ENCODE measurements around the gene CCDC110. TPM values are rescaled to one million over a fixed set of nuclear protein-coding genes. Genes with fewer than 3 reads are reported as not detected.

CCDC110 gene
- total RNA-seq, 1 experiment from 2014 or later = 2.1 TPM

DNA sequence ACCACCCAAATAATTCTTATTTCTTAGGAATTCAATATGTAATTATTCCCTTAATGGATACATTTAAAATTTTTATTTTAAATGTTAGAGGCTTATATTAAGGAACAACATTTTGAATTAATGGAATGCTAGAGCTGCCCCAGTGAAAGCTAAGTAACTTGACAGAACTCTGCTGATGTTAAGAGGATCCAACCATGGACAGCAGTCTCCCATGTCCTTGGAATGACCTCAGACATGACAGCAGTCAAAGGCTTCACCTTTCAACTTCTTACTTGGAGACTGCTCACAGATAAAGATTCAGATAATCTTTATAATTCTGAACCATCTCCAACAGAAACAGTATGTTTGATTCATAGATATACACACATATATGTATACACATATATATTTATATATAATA is 46.5 kb upstream of the CCDC110 start:
- ChIA-PET CTCF (interaction anchor here (0.9 kb wide), 1 partner anchor 80 kb away, joined by 5 read pairs; no protein-coding TSS in a partner anchor), POLR2A (no interaction called here)
- no peak overlapping the region for H3K4me3 Mint-ChIP-seq
- TF ChIP-seq ZNF416 (CRISPR knock-in tag; IDR thresholded peaks at IDR 0.05) (no peak), ZNF219 (CRISPR knock-in tag; IDR thresholded peaks at IDR 0.05; ENCODE audit: borderline replicate concordance) (no peak), NR2C2 (CRISPR knock-in tag; IDR thresholded peaks at IDR 0.05) (no peak), JAZF1 (CRISPR knock-in tag; IDR thresholded peaks at IDR 0.05) (no peak), SOX15 (CRISPR knock-in tag; IDR thresholded peaks at IDR 0.05) (no peak), PREB (CRISPR knock-in tag; IDR thresholded peaks at IDR 0.05; ENCODE audit: borderline replicate concordance) (no peak), ZBTB21 (CRISPR knock-in tag; IDR thresholded peaks at IDR 0.05; ENCODE audit: borderline replicate concordance) (no peak)
- TF ChIP-seq, protein P1, sequence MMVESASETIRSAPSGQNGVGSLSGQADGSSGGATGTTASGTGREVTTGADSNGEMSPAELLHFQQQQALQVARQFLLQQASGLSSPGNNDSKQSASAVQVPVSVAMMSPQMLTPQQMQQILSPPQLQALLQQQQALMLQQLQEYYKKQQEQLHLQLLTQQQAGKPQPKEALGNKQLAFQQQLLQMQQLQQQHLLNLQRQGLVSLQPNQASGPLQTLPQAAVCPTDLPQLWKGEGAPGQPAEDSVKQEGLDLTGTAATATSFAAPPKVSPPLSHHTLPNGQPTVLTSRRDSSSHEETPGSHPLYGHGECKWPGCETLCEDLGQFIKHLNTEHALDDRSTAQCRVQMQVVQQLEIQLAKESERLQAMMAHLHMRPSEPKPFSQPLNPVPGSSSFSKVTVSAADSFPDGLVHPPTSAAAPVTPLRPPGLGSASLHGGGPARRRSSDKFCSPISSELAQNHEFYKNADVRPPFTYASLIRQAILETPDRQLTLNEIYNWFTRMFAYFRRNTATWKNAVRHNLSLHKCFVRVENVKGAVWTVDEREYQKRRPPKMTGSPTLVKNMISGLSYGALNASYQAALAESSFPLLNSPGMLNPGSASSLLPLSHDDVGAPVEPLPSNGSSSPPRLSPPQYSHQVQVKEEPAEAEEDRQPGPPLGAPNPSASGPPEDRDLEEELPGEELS (CRISPR knock-in tag; IDR thresholded peaks at IDR 0.05) = no peak
- TF ChIP-seq, protein P2, sequence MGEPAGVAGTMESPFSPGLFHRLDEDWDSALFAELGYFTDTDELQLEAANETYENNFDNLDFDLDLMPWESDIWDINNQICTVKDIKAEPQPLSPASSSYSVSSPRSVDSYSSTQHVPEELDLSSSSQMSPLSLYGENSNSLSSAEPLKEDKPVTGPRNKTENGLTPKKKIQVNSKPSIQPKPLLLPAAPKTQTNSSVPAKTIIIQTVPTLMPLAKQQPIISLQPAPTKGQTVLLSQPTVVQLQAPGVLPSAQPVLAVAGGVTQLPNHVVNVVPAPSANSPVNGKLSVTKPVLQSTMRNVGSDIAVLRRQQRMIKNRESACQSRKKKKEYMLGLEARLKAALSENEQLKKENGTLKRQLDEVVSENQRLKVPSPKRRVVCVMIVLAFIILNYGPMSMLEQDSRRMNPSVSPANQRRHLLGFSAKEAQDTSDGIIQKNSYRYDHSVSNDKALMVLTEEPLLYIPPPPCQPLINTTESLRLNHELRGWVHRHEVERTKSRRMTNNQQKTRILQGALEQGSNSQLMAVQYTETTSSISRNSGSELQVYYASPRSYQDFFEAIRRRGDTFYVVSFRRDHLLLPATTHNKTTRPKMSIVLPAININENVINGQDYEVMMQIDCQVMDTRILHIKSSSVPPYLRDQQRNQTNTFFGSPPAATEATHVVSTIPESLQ (CRISPR knock-in tag; IDR thresholded peaks at IDR 0.05) = no peak
- TF ChIP-seq, protein P3, sequence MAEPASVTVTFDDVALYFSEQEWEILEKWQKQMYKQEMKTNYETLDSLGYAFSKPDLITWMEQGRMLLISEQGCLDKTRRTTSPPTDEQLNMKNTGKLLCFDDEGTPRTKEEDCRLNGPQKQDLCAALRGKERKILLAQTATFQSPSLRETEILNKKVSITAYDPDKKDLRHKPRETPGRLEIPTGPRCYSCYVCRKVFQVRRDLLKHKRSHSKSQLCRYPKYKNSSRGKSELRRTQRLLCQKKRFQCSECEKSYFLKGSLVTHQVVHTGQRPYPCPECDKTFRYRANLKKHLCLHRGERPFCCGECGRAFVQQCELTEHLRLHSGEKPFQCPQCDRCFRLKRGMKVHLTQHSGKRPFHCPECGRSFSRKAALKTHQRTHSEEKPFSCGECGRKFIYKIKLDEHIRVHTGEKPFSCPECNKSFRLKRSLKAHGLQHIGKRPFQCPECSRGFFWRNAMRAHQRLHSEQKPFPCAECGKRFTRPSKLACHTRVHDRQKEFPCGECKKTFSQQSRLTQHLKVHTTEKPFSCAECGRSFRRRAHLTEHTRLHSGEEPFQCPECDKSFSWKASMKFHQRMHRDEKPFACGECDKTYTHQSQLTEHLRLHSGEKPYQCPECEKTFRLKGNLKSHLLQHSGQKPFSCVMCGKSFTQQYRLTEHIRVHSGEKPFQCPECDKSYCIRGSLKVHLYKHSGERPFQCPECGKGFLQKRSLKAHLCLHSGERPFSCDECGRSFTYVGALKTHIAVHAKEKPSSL (CRISPR knock-in tag; conservative IDR thresholded peaks at IDR 0.05) = no peak
- TF ChIP-seq, protein P4, sequence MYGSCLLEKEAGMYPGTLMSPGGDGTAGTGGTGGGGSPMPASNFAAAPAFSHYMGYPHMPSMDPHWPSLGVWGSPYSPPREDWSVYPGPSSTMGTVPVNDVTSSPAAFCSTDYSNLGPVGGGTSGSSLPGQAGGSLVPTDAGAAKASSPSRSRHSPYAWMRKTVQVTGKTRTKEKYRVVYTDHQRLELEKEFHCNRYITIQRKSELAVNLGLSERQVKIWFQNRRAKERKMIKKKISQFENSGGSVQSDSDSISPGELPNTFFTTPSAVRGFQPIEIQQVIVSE (CRISPR knock-in tag; IDR thresholded peaks at IDR 0.05; ENCODE audit: borderline replicate concordance) = no peak
- H3K36me3 Mint-ChIP-seq = no peaks in the 10 kb centered on the region
- no peaks in the 10 kb centered on the region for H3K9me3 Mint-ChIP-seq
- DNase-seq (ENCODE audit: low spot score) (no peak), ATAC-seq (no peak)
- H3K27ac Mint-ChIP-seq = no peak overlapping the region
- no peaks in the 10 kb centered on the region for H3K4me1 Mint-ChIP-seq
- H3K27me3 Mint-ChIP-seq (ENCODE audit: low read depth) = no peaks in the 10 kb centered on the region

DNA sequence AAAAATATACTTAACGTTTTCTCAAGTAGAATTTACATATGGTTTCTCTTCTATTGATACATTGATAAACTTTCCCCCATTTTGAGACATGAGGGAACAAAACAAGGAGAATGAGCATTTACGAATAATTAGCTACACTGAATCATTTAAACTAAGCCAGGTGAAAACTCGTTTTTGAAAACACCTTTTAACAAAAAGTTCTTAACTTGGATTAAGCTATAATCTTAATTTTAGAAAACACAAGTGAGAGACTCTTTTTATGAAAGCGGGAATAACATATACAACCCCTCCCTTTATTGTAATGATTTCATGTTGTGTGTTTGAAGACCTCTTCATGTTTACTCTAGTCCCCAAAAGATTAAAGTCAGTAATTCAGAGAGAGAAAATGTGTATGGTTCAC is 43.7 kb upstream of the CCDC110 start:
- H3K27ac Mint-ChIP-seq = no peak overlapping the region
- no peaks in the 10 kb centered on the region for H3K9me3 Mint-ChIP-seq
- no peak for DNase-seq (ENCODE audit: low spot score)
- no peaks in the 10 kb centered on the region for H3K36me3 Mint-ChIP-seq
- H3K4me3 Mint-ChIP-seq = no peak overlapping the region
- no peak for ATAC-seq
- H3K4me1 Mint-ChIP-seq = no peaks in the 10 kb centered on the region
- no peaks in the 10 kb centered on the region for H3K27me3 Mint-ChIP-seq (ENCODE audit: low read depth)
- ChIA-PET CTCF (no interaction called here), POLR2A (no interaction called here)
- TF ChIP-seq ZNF121 (CRISPR knock-in tag; IDR thresholded peaks at IDR 0.05) (no peak), MYBL2 (CRISPR knock-in tag; IDR thresholded peaks at IDR 0.05) (no peak), ZNF232 (CRISPR knock-in tag; IDR thresholded peaks at IDR 0.05) (no peak)
- TF ChIP-seq, protein P5, sequence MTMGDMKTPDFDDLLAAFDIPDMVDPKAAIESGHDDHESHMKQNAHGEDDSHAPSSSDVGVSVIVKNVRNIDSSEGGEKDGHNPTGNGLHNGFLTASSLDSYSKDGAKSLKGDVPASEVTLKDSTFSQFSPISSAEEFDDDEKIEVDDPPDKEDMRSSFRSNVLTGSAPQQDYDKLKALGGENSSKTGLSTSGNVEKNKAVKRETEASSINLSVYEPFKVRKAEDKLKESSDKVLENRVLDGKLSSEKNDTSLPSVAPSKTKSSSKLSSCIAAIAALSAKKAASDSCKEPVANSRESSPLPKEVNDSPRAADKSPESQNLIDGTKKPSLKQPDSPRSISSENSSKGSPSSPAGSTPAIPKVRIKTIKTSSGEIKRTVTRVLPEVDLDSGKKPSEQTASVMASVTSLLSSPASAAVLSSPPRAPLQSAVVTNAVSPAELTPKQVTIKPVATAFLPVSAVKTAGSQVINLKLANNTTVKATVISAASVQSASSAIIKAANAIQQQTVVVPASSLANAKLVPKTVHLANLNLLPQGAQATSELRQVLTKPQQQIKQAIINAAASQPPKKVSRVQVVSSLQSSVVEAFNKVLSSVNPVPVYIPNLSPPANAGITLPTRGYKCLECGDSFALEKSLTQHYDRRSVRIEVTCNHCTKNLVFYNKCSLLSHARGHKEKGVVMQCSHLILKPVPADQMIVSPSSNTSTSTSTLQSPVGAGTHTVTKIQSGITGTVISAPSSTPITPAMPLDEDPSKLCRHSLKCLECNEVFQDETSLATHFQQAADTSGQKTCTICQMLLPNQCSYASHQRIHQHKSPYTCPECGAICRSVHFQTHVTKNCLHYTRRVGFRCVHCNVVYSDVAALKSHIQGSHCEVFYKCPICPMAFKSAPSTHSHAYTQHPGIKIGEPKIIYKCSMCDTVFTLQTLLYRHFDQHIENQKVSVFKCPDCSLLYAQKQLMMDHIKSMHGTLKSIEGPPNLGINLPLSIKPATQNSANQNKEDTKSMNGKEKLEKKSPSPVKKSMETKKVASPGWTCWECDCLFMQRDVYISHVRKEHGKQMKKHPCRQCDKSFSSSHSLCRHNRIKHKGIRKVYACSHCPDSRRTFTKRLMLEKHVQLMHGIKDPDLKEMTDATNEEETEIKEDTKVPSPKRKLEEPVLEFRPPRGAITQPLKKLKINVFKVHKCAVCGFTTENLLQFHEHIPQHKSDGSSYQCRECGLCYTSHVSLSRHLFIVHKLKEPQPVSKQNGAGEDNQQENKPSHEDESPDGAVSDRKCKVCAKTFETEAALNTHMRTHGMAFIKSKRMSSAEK (CRISPR knock-in tag; IDR thresholded peaks at IDR 0.05; ENCODE audit: borderline replicate concordance) = no peak
- TF ChIP-seq, protein P6, sequence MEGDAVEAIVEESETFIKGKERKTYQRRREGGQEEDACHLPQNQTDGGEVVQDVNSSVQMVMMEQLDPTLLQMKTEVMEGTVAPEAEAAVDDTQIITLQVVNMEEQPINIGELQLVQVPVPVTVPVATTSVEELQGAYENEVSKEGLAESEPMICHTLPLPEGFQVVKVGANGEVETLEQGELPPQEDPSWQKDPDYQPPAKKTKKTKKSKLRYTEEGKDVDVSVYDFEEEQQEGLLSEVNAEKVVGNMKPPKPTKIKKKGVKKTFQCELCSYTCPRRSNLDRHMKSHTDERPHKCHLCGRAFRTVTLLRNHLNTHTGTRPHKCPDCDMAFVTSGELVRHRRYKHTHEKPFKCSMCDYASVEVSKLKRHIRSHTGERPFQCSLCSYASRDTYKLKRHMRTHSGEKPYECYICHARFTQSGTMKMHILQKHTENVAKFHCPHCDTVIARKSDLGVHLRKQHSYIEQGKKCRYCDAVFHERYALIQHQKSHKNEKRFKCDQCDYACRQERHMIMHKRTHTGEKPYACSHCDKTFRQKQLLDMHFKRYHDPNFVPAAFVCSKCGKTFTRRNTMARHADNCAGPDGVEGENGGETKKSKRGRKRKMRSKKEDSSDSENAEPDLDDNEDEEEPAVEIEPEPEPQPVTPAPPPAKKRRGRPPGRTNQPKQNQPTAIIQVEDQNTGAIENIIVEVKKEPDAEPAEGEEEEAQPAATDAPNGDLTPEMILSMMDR (IDR thresholded peaks at IDR 0.05) = no peak
- TF ChIP-seq, protein P3 (CRISPR knock-in tag; conservative IDR thresholded peaks at IDR 0.05) = no peak
- TF ChIP-seq, protein P7, sequence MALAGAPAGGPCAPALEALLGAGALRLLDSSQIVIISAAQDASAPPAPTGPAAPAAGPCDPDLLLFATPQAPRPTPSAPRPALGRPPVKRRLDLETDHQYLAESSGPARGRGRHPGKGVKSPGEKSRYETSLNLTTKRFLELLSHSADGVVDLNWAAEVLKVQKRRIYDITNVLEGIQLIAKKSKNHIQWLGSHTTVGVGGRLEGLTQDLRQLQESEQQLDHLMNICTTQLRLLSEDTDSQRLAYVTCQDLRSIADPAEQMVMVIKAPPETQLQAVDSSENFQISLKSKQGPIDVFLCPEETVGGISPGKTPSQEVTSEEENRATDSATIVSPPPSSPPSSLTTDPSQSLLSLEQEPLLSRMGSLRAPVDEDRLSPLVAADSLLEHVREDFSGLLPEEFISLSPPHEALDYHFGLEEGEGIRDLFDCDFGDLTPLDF (CRISPR knock-in tag; IDR thresholded peaks at IDR 0.05) = no peak
